Ascending aorta (tissue), 2 donors: ENCODE measurements around the gene AK3. TPM values are rescaled to one million over a fixed set of nuclear protein-coding genes. Genes with fewer than 3 reads are reported as not detected.

Source experiments
- DNase-seq, 2 donors: peaks; one replicate each; pipeline ENCODE4 v3.0.0-alpha.2; 2019; ENCODE audit warnings: low spot score in 2 of 2
- H3K27ac ChIP-seq, 2 donors: fragments of 200-600 bp; sonication (generic); one replicate each; pipeline ENCODE4 v1.5.1; 2016 to 2017; ENCODE audit warnings: mild to moderate bottlenecking in 1 of 2
- H3K27me3 ChIP-seq: fragments of 200-600 bp; sonication (generic); one replicate; pipeline ENCODE4 v1.5.1; 2017
- H3K36me3 ChIP-seq, 2 donors: fragments of 200-600 bp; sonication (generic); one replicate each; pipeline ENCODE4 v1.5.1; 2016
- H3K4me1 ChIP-seq, 2 donors: fragments of 200-600 bp; sonication (generic); one replicate each; pipeline ENCODE4 v1.5.1; 2016 to 2017; ENCODE audit warnings: mild to moderate bottlenecking in 1 of 2
- H3K4me3 ChIP-seq, 2 donors: fragments of 200-600 bp; sonication (generic); one replicate each; pipeline ENCODE4 v1.5.1; 2016 to 2017; ENCODE audit warnings: mild to moderate bottlenecking in 1 of 2
- H3K9me3 ChIP-seq, 2 donors: fragments of 200-600 bp; sonication (generic); one replicate each; pipeline ENCODE4 v1.5.1; 2016
- intact Hi-C: fragments of 100-400 bp; cut with DNase I; formaldehyde crosslinking; loops from one replicate; pipeline ENCODE4 v1.15.1; 2023
- total RNA-seq: library from RNA; depleted of rRNA; stranded (reverse); fragments of >200 nt; gene quantifications from one replicate; pipeline ENCODE4 v1.1.0, GENCODE V29; 2016
- TF ChIP-seq, protein P1 (sequence below), 3 experiments: fragments of 200-600 bp in 2 of 3; fragments of 450-650 bp in 1 of 3; sonication (generic) in 2 of 3; IDR thresholded peaks; one replicate each; pipeline ENCODE4 v1.5.1; 2016 to 2019; ENCODE audit warnings: antibody characterized with exemption in 3 of 3, mild to moderate bottlenecking in 1 of 3, moderate library complexity in 1 of 3

The AK3 gene
- total RNA-seq, 1 donor from 2014 or later, result 37.1 TPM

DNA sequence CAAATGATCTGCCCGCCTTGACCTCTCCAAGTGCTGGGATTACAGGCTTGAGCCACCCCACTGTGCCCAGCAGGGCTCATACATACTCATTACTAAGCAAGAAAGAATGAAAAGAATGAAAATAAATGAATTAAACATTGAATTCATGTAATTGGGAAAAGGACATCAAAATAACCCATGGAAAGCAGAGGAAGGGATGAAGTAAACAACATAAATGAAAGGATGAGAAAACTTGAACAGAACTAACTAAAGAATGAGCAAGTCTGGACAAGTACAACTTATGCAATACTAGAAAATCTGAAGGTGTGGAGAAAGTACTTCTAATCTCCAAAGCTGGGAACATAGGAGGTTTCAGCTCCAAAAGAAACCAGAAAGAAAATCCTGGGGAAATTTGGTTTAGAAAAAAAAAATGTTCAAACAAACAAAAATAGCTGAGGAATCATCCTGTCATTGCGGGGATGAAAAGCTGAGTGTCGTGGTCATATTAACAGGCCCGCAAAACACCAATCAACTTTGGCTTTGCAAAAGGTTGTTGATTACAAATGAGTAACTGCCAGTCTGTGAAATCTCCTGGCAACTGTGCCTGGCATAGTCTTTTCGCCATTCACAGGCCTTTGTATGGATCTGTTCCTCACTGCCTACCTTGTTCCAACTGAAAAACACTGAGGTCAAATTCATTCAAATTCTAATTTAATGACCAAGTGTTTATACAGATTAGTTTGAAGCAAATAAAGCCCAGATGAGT lies 2.3 kb upstream of the AK3 start:
- DNase-seq, result no peak
- intact Hi-C loops, result loop anchor here (5.0 kb wide), 2 partner anchors 141 to 694 kb away; partner anchors contain the start of gene PLGRKT
- H3K4me1 ChIP-seq, result peaks cover 3 to 15% of the 10 kb centered on the region in 2 donors
- H3K27ac ChIP-seq, result peak overlapping the region in 1 of 2 donors; percentile 12
- TF ChIP-seq, protein P1, sequence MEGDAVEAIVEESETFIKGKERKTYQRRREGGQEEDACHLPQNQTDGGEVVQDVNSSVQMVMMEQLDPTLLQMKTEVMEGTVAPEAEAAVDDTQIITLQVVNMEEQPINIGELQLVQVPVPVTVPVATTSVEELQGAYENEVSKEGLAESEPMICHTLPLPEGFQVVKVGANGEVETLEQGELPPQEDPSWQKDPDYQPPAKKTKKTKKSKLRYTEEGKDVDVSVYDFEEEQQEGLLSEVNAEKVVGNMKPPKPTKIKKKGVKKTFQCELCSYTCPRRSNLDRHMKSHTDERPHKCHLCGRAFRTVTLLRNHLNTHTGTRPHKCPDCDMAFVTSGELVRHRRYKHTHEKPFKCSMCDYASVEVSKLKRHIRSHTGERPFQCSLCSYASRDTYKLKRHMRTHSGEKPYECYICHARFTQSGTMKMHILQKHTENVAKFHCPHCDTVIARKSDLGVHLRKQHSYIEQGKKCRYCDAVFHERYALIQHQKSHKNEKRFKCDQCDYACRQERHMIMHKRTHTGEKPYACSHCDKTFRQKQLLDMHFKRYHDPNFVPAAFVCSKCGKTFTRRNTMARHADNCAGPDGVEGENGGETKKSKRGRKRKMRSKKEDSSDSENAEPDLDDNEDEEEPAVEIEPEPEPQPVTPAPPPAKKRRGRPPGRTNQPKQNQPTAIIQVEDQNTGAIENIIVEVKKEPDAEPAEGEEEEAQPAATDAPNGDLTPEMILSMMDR (IDR thresholded peaks at IDR 0.05), result no peak
- no peaks in the 10 kb centered on the region for H3K36me3 ChIP-seq
- no peak overlapping the region for H3K4me3 ChIP-seq
- no peaks in the 10 kb centered on the region for H3K27me3 ChIP-seq
- no peaks in the 10 kb centered on the region for H3K9me3 ChIP-seq

DNA sequence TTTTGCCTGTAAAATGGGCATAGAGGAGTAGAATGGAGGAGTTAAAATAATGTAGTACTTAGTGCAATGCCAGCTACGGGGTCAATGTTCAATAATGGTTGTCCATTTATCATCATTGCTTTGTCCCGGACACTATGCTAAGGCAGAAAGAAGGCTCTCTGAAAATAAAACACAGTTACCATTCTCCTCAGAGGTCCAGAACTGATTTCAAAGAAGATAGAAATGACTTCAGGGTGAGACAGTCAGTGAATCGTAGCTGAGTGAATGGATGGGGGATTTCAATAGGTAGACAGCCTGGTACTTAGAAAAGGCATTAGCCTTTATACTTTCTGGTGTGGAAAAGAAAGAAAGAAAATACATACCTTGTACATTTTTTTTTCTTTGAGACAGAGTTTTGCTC lies 1.2 kb upstream of the AK3 start:
- TF ChIP-seq, protein P1 (IDR thresholded peaks at IDR 0.05), result no peak
- peak overlapping the region; percentile 86 to 87 for H3K27ac ChIP-seq
- intact Hi-C loops, result loop anchor here (5.0 kb wide), 2 partner anchors 140 to 695 kb away; partner anchors contain the start of gene PLGRKT
- peak overlapping the region in 1 of 2 donors; percentile 76 for H3K4me3 ChIP-seq
- H3K9me3 ChIP-seq, result no peaks in the 10 kb centered on the region
- peaks cover 3 to 17% of the 10 kb centered on the region in 2 donors for H3K4me1 ChIP-seq
- no peaks in the 10 kb centered on the region for H3K27me3 ChIP-seq
- no peak for DNase-seq
- no peaks in the 10 kb centered on the region for H3K36me3 ChIP-seq

DNA sequence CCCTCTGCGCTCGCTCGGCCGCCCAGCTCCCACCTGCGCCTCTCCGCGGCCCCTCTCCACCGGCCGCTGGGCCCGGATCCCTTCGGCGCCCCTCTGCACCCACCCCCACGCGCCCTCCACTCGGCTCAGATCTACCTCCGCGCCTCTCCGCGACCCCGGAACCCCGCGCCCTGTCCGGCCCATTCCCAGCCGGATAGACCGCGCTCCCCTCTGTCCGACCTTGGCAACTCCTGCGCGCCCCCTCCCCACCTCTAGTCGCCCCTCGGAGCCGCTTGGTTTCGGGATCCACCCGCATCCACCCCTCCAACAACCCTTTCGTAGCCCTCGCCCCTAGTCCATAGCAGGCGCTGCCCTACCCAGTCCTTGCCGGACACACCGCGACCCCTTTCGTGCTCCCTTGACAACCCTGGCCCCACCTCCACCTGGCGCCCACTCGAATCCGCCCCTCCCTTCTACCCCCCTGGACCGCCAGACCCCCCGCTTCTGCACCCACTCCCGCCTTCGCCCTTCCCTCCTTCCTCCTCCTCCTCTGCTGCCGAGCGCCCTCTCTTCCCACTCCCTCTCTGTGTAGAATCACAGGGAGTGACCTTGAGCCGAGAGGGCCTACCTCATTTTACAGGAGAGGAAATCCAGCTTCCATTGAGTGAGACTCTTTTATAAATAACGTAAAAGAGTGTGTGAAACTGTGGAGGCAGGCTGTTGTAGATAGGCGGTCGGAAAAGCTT lies 525 bp upstream of the AK3 start:
- no peaks in the 10 kb centered on the region for H3K27me3 ChIP-seq
- intact Hi-C loops, result loop anchor here (1.0 to 5.0 kb wide), 5 partner anchors 61 to 1215 kb away; partner anchors contain the start of genes PLGRKT, PLPP6 and RFX3
- DNase-seq, result peak in 1 of 2 donors; percentile 68
- peak overlapping the region; percentile 86 to 87 for H3K27ac ChIP-seq
- peak overlapping the region; percentile 76 to 88 for H3K4me3 ChIP-seq
- H3K9me3 ChIP-seq, result no peaks in the 10 kb centered on the region
- H3K4me1 ChIP-seq, result peaks cover 3 to 17% of the 10 kb centered on the region in 2 donors
- H3K36me3 ChIP-seq, result no peaks in the 10 kb centered on the region
- TF ChIP-seq, protein P1 (IDR thresholded peaks at IDR 0.05), result no peak

DNA sequence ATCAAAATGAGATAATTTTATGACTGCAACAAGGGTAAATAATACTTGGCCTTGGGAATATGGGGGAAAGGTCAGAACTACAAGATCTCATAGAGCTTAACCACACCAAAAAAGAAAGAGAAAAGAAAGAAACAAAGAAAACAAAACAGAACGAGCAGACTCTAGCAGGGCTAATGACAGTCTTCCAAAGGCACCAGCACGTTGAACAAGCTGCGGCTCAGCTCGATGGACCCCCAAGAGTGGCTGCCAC lies 689 bp downstream of the AK3 start:
- H3K9me3 ChIP-seq, result no peaks in the 10 kb centered on the region
- peaks cover 3 to 17% of the 10 kb centered on the region in 2 donors for H3K4me1 ChIP-seq
- peak overlapping the region; percentile 76 to 88 for H3K4me3 ChIP-seq
- no peaks in the 10 kb centered on the region for H3K27me3 ChIP-seq
- H3K36me3 ChIP-seq, result no peaks in the 10 kb centered on the region
- no peak for DNase-seq
- intact Hi-C loops, result loop anchor here (2.0 to 5.0 kb wide), 3 partner anchors 138 to 1214 kb away; partner anchors contain the start of genes PLGRKT and RFX3
- peak overlapping the region; percentile 86 to 87 for H3K27ac ChIP-seq
- TF ChIP-seq, protein P1 (IDR thresholded peaks at IDR 0.05), result no peak

DNA sequence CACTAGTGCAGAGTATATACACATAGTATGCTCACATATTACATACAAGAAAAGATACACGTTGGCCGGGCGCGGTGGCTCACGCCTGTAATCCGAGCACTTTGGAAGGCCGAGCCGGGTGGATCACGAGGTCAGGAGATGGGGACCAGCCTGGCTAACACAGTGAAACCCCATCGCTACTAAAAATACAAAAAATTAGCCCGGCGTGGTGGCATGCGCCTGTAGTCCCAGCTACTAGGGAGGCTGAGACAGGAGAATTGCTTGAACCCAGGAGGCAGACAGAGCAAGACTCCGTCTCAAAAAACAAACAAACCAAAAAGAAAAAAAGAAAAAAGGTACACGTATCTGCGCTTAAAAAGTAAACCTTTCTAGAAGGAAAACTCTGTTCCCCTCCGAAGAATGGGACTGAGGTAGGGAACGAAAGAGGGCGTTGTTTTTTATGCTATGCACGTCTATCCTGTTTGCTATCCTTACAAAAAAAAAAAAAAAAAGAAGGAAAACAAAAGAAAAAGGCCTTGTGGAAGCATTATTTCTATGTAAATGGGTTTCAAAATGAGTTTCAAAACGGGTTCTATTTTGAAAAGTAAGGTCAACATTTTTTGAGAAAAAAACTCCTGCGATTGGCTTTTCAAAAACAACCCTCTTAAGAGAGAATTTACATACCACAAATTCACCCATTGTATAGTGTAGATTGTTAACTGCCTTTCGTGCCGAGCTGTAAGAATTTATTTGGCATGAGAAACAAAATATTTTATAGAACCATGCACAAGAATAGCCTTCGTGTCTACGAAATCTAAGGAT lies 1.2 kb downstream of the AK3 start:
- Histone ChIP-seq H3K36me3 (no peaks in the 10 kb centered on the region), H3K27me3 (no peaks in the 10 kb centered on the region), H3K4me1 (peaks cover 3 to 17% of the 10 kb centered on the region in 2 donors), H3K27ac (peak overlapping the region; percentile 86 to 87), H3K4me3 (peak overlapping the region; percentile 76 to 88), H3K9me3 (no peaks in the 10 kb centered on the region)
- no peak for DNase-seq
- intact Hi-C loops, result loop anchor here (2.0 to 5.0 kb wide), 3 partner anchors 137 to 1213 kb away; partner anchors contain the start of genes PLGRKT and RFX3
- TF ChIP-seq, protein P1 (IDR thresholded peaks at IDR 0.05), result no peak
